Measurements from ENCODE around the gene PRKAG3.
A peak's percentile ranks its signal among the peaks of the same experiment; 100 is the strongest.

The PRKAG3 gene

GRCh38 chr2:218812861-218813260 is 18.7 kb downstream of the PRKAG3 start:
- DNase-seq: no peak

GRCh38 chr2:218812096-218812815 is 19.3 kb downstream of the PRKAG3 start:
- DNase-seq: no peak

GRCh38 chr2:218811382-218811781 is 20.2 kb downstream of the PRKAG3 start:
- no peak for DNase-seq

- DNase-seq: no peak
Observed at GRCh38 chr2:218810256-218810655, 21.3 kb downstream of the PRKAG3 start.

GRCh38 chr2:218809515-218809914 is 22.1 kb downstream of the PRKAG3 start:
- no peak for DNase-seq

- DNase-seq: no peak
Observed at GRCh38 chr2:218807626-218808025, 24.0 kb downstream of the PRKAG3 start.

GRCh38 chr2:218806346-218806978 is 25.1 kb downstream of the PRKAG3 start:
- DNase-seq: peak; percentile 41

GRCh38 chr2:218805627-218806026 is 26.0 kb downstream of the PRKAG3 start:
- DNase-seq: no peak

- DNase-seq: no peak
Observed at GRCh38 chr2:218804817-218805216, 26.8 kb downstream of the PRKAG3 start.

GRCh38 chr2:218802386-218802994 is 29.1 kb downstream of the PRKAG3 start:
- peak; percentile 6 for DNase-seq

GRCh38 chr2:218799990-218800389 is 31.6 kb downstream of the PRKAG3 start:
- no peak for DNase-seq

GRCh38 chr2:218798767-218799504 is 32.7 kb downstream of the PRKAG3 start:
- DNase-seq: no peak

- DNase-seq: no peak
Observed at GRCh38 chr2:218796691-218797090, 34.9 kb downstream of the PRKAG3 start.

GRCh38 chr2:218792433-218792832 is 39.2 kb downstream of the PRKAG3 start:
- no peak for DNase-seq

GRCh38 chr2:218788529-218789255 is 42.9 kb downstream of the PRKAG3 start:
- no peak for DNase-seq

- no peak for DNase-seq
Observed at GRCh38 chr2:218786133-218786532, 45.5 kb downstream of the PRKAG3 start.

GRCh38 chr2:218785103-218785502 is 46.5 kb downstream of the PRKAG3 start:
- DNase-seq: no peak

- DNase-seq: no peak
Observed at GRCh38 chr2:218783688-218784087, 47.9 kb downstream of the PRKAG3 start.

GRCh38 chr2:218782528-218782844 is 49.1 kb downstream of the PRKAG3 start:
- no peak for DNase-seq

- no peak for DNase-seq
Observed at GRCh38 chr2:218781691-218782527, 49.7 kb downstream of the PRKAG3 start, which contains the start of gene CYP27A1. Gene CYP27A1, plus strand, starts transcription at chr2:218782147. Its CDS starts 36 bp downstream, at chr2:218782183.

- no peak for DNase-seq
Observed at GRCh38 chr2:218780851-218781690, 50.5 kb downstream of the PRKAG3 start.

All from activated CD4-positive, alpha-beta T cell treated with anti-CD3 and anti-CD28 coated beads, Interleukin-10, Interleukin-2, amounts not matched to agents 100 ng/mL and 50 ng/mL, durations not matched to agents 16 hours and 8 hours (primary cell).